GM21423 (cell line): Measurements from ENCODE around the gene EID2.
A peak's percentile ranks its signal among the peaks of the same experiment; 100 is the strongest.

Source experiments
- ATAC-seq: cut with Tn5 transposase; IDR thresholded peaks from one replicate; pipeline ENCODE4 v1.9.1; 2021; ENCODE audit warnings: mild to moderate bottlenecking, moderate library complexity; ENCODE audit not compliant: unreplicated experiment

Gene EID2

DNA sequence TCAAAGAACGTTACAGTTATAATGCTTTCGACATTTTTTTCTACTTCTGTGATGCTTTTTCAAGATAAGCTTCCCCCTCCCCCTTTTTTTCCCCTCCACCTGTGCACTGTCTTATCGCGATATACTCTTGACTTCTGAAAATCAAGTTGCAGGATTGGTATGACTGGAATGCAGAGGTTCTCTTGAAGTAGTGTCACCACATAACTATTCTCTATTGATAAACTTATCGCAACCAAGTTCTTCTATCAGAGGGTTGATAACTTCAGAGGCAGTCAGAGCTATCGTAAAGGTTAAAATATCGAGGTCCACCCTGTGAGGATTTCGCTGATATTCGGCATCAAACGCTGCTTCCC, 820 bp downstream of the EID2 start:
- no peak for ATAC-seq

DNA sequence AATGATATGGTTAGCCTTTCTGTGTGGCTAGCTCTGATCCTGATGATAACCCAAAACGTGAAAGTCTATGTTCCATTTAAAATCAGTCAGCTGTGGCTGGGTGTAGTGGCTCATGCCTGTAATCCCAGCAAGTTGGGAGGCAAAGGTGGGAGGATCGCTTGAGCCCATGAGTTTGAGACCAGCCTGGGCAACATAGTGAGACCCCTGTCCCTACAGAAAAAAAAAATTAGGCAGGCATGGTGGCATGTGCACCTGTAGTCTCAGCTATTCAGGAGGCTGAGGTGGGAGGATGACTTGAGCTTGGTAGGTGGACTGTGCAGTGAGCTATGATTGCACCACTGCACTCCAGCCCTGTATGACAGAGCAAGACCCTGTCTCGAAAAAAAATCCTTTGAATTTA, 6.2 kb downstream of the EID2 start:
- no peak for ATAC-seq

DNA sequence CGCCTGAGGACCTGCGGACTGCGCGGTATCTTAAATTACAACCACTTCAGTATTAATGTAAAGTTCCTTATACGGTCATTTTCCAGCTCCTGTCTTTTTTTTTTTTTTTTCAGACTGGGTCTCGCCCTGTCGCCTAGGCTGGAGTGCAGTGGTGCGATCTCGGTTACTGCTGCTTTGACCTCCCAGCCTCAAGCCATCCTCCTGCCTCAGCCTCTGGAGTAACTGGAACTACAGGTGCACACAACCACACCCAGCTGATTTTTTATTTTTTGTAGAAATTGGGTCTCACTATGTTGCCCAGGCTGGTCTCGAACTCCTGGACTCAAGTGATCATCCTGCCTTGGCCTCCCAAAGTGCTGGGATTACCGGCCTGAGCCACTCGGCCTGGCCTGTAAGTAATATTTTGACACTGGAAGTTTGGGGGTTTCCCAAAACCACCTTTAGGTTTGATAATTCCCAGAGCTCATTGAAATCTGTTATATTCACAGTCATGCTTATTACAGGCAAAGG, 6.9 kb downstream of the EID2 start:
- no peak for ATAC-seq

DNA sequence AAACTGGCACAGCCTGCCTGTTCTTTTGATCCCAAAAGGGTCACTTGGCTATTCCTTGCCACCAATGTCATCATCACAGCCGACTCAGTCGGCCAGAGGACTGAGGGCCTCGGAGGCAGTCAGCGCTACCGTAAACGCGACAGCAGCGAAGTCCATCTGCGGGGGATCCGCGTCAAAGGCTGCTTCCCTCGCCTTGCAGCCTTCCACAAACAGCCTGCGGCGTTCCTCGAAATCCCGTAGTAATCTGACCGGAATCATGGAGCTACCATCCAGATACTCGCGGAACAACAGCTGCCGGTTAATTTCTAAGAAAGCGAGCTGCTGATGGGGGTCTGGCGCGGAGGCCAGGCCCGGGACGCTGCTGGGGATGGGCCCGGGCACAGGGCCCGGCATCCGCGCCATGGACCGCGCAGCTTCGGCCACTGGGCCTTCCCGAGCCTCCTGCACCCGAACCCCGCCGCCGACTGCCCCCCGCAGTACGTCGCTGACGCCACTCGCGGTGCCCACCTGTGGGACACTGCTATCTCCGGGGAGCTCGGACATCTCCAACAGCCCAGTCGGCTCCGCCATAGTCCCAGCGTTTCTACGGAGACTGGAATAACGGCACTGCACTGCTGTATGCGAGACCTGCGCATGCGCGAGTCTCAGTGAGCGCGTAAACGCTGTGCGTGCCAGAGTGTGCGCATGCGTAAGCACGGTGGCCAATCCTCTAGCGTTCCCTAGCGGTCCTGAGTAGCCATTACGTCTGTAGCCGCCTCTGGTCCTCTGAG, 7.5 kb downstream of the EID2 start, which contains the start of gene EID2B:
TSS of gene EID2B (minus strand) at position 620 of the 770 bp plus-strand sequence. CDS start at position 570, 50 bp downstream.
- peak; percentile 90 for ATAC-seq

DNA sequence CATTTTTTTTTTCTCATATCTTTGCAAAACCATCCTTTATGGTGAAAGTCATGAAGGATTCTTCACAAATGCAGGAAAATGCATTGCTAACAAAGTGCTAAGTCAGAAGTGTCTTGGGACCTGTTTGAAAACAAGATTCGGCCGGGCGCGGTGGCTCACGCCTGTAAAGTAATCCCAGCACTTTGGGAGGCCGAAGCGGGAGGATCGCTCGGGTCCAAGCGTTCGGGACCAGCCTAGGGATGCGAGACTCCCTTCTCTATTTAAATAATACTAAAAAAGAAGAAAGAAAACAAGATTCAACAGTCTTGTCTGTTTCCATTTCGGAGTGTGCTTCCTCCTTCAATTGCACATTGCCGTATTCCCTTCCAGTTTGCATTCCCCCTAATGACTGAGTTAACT, 8.1 kb downstream of the EID2 start:
- ATAC-seq = no peak

DNA sequence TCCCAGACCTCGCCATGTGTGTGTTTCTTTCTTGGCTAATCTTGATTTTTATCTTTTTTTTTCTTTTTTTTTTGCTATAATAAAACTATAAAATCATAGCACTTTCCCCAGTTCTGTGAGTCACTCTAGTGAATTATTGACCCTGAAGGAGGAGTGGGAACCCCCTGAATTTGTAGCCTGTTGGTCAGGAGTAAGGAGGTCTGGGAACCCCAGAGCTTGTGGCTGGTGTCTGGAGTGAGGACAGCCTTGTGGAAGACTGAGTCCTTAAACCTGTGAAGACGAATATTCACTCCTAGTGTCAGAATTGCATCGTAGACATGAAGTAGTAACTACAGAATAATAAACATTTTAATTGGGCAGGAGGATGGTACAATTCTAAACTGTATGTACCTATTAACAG, 14.8 kb downstream of the EID2 start:
- no peak for ATAC-seq

DNA sequence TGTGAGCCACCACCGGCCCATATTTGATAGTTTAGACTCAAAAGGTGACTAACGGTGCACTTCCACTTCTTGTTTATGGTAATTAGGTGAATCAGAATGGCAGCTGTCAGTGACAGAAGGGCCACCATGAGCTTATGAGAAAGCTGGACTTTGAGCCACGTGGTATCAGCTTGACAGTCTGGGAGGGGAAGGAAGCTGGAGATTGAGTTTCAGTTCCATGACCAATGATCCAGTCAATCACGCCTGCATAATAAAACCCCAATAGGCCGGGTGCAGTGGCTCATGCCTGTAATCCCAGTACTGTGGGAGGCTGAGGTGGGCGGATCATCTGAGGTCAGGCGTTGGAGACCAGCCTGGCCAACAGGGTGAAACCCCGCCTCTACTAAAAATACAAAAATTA, 15.5 kb downstream of the EID2 start:
- ATAC-seq = no peak

DNA sequence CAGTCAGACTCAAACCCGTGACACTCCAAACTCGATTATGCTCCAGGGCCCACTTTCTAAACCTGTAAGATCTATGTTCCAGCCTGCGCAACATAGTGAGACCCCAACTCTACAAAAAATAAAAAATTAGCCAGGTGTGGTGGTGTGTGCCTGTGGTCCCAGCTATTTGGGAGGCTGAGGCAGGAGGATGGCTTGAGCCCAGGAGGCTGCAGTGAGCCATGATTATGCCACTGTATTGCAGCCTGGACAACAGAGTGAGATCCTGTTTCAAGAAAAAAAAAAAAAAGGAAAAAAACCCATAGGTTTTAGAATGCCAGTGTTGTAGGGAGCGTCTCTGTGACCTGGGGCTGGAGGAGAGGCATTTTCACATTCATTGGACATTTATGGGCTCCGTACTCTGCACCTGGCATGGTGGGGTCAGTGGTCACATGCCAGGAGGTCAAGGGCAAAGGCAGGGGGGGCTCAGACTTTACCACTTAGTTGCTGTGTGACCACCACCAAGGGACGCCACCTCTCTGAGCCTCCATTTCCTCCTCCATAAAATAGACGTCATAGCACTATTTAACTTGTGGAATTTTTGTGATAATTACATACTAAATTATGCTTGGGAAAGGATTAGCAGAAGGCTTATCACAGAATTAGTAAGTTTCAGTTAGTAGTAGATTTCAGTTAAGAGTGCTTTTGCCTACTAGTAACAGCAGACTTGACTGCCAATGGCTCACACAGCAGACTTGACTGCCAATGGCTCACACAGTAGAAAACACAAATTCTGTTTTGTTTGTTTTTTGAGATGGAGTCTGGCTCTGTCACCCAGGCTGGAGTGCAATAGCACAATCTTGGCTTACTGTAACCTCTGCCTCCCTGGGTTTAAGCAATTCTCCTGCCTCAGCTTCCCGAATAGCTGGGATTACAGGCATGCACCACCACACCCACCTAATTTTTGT, 19.1 kb downstream of the EID2 start:
- ATAC-seq = no peak

DNA sequence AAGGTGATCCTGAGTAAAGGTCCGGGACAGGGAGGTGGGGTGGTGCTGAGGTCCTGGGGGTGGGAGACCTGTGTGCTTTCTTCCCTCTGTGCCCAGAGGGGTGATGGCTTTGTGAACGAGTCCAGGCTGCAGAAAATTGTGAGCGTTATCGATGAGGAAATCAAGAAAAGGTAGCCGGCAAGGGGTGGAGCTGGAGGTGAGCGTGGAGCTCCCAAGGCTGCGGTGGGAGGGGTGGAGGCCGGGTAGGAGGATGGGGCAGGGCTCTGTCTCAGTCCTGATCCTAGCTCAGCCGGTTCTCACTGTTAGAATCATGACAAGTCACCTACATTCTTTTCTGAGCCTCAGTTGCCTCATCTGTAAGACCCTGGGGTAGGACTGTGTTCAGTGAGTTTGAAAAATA, 21.0 kb downstream of the EID2 start:
- no peak for ATAC-seq

DNA sequence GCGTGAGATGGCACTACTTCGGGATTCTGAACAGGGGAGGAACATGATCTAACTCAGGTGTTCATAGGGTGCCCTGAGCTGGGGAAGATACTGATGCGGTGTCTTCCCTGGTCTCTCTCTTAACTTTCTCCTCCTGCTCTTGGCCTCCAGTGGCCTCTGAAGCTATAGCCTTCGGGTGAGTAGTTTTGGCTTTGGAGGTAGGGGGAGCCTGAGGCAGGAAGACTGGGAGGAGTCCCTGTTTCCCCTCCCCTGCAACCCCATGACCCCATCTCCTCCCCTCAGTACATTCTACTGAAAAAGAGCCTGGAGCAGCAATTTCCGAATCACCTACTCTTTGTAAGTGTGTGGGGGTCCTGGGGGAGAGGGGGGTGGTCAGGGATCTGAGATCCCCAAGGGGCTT, 21.5 kb downstream of the EID2 start:
- ATAC-seq = no peak

DNA sequence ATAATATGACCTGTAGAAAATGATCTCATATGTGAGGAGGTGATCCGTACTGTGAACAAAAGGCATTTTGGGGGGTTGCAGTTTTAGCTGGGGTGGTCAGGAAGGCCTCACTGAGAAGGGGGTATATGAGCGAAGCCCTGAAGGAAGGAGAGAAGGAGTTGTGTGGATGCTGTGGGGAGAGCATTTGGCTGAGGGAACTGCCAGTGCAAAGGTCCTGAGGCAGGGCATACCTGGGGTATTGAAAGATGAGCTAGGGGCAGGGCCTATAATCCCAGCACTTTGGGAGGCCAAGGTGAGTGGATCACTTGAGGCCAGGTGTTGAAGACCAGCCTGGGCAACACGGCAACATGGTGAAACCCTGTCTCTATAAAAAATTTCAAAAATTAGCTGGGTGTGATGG, 22.5 kb downstream of the EID2 start:
- ATAC-seq = no peak

DNA sequence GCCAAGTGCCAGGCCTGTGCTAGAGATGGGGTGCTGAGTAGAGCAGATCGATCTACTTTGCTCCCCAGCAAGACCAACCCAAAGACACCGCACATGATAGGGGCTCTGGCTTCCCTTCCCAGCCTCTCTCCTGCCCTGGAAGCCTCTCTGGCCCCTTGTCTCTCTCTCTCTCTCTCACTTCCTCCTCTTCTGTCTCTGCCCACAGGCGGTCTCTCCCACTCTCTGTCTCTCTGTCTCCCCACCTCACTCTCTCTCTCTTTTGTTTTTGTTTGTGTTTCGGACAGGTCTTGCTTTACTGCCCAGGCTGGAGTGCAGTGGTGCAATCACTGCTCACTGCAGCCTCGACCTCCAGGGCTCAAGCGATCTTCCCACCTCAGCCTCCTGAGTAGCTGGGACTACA, 23.7 kb downstream of the EID2 start:
- no peak for ATAC-seq

DNA sequence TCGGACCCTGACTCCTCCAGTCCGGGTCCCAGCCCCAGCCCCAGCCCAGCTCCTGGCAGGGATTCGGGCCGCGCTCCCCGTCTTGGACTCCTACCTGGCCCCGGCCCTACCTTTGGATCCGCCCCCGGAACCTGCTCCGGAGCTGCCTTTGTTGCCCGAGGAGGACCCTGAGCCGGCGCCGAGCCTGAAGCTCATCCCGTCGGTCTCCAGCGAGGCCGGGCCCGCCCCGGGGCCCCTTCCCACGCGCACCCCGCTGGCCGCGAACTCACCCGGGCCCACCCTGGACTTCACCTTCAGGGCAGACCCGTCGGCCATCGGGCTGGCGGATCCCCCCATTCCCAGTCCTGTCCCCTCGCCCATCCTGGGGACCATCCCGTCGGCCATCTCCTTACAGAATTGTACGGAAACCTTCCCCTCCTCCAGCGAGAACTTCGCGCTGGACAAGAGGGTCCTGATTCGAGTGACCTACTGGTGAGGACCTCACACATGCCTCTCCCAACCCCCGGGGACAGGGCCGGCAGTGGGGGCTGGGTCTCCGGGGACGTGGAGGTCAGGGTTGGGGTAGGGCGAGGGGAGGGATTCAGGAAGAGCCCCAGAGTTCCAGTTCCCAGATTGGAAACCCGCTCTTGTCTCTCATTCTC, 24.3 kb downstream of the EID2 start:
- no peak for ATAC-seq

DNA sequence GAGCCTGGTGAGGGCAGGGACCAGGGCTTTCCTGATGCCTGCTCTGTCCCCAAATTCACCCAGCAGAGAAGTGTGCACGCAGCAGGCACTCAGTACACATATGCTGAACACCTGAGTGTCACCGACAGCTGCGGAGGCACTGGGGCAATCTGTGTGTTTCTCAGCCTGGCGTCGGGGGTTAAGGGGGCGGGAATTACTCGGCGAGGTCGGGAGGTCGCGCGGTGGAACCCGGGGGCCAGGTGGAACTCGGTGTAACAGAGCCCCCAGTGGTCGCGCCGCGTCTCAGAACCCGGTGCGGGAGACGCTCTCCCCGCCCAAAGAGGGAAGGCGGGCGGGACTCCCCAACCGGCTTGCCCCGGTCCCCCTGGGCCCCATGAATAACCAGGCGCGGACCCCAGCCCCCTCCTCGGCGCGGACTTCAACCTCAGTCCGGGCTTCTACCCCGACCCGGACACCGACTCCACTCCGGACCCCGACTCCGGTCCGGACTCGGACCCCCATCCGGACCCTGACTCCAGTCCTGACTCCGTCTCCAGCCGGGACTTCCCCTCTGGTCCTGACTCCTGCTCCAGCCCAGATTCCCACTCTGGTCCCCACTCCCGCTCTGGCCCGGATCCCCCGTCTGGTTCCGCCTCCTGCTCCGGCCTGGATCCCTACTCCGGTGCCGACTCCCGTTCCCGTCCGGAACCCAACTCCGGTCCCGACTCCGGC, 25.0 kb downstream of the EID2 start, which contains the start of gene SELENOV:
TSS of gene SELENOV (plus strand) at position 300 of the 711 bp plus-strand sequence. CDS start at position 374, 74 bp downstream.
- no peak for ATAC-seq

DNA sequence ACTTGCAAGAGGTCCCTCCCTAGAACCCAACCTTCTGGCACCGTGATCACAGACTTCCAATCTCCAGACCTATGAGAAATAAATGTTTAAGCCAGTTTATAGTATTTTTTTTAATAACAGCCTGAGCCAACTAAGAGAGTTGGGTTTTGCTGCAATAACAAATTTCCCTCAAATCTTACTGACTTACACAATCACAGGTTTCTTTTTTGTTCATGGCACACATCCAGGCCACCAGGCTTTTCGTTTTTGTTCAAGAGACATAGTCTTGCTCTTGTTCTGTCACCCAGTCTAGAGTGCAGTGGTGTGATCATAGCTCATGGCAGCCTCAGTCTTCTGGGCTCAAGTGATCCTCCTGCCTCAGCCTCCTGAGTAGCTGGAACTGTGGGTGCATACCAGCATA, 27.0 kb downstream of the EID2 start:
- no peak for ATAC-seq

DNA sequence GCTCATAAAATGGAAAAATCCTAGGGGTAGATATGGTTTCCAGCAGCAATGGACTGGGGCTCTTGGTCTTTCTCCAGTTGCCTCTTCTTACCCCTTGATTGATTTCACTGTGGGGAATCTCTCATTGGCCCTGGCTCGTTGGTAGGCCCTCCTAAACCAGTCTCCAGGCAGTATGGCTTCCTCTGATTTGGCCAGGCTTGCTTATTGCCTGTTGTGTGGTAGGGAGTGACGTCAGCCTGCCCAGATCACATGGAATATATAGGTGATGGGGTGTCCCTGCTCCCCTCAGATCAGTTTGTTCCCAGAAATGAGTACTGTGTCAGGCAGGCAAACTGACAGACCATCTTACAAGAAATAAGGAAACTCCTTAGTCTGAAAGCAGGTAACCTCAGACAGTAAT, 30.7 kb downstream of the EID2 start:
- ATAC-seq = no peak

DNA sequence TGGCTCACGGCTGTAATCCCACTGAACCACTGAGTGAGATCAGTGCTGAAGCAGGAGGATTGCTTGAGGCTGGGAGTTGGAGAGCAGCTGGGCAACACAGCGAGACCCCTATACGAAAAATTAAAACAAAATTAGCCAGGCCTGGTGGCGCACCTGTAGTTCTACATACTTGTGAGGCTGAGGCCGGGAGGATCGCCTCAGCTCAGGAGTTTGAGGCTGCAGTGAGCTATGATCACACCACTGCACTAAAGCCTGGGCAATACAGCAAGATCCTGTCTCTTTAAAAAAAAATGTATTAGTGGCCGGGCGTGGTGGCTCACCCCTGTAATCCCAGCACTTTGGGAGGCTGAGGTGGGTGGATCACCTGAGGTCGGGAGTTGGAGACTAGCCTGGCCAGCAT, 31.3 kb downstream of the EID2 start:
- no peak for ATAC-seq

DNA sequence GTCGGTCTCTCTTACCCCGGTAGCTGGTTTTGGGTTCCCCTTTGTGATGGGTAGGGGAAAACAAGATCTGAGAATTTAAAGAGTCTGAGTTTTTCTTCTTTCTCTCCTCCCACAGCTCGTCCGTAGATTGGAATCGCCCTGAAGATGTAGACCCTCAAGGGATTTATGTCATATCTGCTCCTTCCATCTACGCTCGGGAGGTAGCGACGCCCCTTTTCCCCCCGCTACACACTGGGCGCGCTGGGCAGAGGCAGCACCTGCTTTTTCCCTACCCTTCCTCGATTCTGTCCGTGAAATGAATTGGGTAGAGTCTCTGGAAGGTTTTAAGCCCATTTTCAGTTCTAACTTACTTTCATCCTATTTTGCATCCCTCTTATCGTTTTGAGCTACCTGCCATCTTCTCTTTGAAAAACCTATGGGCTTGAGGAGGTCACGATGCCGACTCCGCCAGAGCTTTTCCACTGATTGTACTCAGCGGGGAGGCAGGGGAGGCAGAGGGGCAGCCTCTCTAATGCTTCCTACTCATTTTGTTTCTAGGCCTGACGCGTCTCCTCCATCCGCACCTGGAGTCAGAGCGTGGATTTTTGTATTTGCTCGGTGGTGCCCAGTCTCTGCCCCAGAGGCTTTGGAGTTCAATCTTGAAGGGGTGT, 32.1 kb downstream of the EID2 start:
- no peak for ATAC-seq

DNA sequence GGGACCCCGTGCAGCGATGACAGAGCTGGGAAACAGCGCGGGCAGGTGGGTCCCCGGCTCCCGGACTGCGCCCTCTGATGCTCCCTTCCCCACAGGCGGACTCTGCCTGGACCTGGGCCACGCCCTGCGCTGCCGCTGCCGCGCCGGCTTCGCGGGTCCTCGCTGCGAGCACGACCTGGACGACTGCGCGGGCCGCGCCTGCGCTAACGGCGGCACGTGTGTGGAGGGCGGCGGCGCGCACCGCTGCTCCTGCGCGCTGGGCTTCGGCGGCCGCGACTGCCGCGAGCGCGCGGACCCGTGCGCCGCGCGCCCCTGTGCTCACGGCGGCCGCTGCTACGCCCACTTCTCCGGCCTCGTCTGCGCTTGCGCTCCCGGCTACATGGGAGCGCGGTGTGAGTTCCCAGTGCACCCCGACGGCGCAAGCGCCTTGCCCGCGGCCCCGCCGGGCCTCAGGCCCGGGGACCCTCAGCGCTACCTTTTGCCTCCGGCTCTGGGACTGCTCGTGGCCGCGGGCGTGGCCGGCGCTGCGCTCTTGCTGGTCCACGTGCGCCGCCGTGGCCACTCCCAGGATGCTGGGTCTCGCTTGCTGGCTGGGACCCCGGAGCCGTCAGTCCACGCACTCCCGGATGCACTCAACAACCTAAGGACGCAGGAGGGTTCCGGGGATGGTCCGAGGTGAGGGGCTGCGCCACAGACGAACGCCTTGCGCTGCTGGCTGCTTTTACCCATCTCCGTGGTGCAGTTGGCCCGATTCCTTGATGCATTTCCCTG, 32.8 kb downstream of the EID2 start:
- no peak for ATAC-seq

DNA sequence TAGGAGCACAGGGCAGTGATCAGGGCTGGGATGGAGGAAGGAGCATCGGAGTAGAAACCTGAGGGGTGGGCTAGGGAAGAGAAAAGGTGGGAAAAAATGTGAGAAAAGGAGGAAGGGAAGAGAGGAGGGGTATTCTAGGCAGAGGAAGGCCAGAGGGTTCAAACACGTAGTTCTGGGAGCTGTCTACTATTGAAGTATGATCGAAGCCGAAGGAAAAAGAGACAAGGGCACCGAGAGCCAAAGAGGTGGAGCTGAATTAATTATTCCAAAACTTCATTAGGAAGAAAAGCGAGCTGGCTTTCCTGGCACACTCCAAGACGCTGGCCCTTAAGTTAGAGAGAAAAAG, 33.4 kb downstream of the EID2 start:
- no peak for ATAC-seq
